ENCODE data around the gene GCDH. TPM values are rescaled to one million over a fixed set of nuclear protein-coding genes. Genes with fewer than 3 reads are reported as not detected.
"Not testable (repeated sequence)": the region's sequence is repeated elsewhere in the genome, so short reads cannot be mapped to it uniquely, and the experiment has no call there.

The GCDH gene
- total RNA-seq (10 to 100 TPM; 30.5 to 32.1 TPM), polyA plus RNA-seq (ENCODE audit: insufficient read depth, low read depth, low replicate concordance) (11.0 TPM)
- long read RNA-seq, donor 1, partial matches to known transcripts = 59 of 94 reads
- long read RNA-seq, donor 1, other reads (novel, unspliced or antisense) = 30 of 94 reads
- long read RNA-seq, donor 2, partial matches to known transcripts = 0 of 3 reads
- long read RNA-seq, donor 2, other reads (novel, unspliced or antisense) = 0 of 3 reads

DNA sequence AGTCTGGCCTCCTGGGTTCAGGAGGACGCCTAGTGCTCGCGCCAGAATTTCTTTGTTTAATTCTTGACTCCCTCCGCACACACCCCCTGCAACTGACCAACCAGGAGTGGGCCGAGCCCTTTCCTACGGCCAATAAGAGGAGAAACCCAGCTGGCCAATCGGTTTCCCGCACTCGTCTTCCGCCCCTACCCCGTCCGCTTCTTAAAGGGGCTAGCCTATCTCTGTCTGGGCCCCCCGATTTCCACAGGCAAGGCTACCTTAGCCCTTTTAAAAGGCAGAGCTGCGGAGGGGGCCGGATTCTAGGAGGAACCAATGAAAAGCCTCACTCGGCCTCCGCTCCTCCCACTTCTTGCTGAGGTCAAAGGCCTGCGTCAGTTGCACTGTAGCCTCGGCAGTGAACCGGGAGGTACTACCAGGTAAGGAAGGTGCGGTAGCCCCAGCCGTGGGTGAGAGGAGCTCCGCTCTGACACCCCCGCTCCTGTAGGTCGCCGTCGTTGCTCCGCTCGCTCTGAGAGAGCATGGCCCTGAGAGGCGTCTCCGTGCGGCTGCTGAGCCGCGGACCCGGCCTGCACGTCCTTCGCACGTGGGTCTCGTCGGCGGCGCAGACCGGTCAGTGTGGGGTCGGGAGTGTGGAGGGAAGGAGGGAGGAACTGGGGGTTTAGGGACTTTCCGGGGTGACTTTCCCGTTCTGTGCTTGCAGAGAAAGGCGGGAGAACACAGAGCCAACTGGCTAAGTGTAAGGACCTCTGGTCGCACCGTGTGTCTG, at the start of gene GCDH:
GCDH (plus strand) TSS at position 374 of the 766 bp plus-strand sequence; CDS start at position 519, 145 bp downstream.
- intact Hi-C loops (cut with DNase I; ENCODE audit: low total_unique reads) = no loop called here
- DNase-seq = peak; percentile 99
- H3K36me3 ChIP-seq (ENCODE audit: low read depth, missing control alignments) = no peaks in the 10 kb centered on the region
- peaks cover 4% of the 10 kb centered on the region for H3K4me1 ChIP-seq
- H3K27ac ChIP-seq = peak within 1 kb of the TSS in 1 of 2 donors; percentile 75
- no peaks in the 10 kb centered on the region for H3K9me3 ChIP-seq
- 1% methylated on average over 39 to 49 of the region's 49 CpGs for WGBS, 2 donors
- TF ChIP-seq, protein P1, sequence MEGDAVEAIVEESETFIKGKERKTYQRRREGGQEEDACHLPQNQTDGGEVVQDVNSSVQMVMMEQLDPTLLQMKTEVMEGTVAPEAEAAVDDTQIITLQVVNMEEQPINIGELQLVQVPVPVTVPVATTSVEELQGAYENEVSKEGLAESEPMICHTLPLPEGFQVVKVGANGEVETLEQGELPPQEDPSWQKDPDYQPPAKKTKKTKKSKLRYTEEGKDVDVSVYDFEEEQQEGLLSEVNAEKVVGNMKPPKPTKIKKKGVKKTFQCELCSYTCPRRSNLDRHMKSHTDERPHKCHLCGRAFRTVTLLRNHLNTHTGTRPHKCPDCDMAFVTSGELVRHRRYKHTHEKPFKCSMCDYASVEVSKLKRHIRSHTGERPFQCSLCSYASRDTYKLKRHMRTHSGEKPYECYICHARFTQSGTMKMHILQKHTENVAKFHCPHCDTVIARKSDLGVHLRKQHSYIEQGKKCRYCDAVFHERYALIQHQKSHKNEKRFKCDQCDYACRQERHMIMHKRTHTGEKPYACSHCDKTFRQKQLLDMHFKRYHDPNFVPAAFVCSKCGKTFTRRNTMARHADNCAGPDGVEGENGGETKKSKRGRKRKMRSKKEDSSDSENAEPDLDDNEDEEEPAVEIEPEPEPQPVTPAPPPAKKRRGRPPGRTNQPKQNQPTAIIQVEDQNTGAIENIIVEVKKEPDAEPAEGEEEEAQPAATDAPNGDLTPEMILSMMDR (IDR thresholded peaks at IDR 0.05) = peak in 1 of 3 experiments; percentile 44
- TF ChIP-seq POLR2A (IDR thresholded peaks at IDR 0.05) = no peak
- peak within 1 kb of the TSS; percentile 78 to 82 for H3K4me3 ChIP-seq
- no peaks in the 10 kb centered on the region for H3K27me3 ChIP-seq

DNA sequence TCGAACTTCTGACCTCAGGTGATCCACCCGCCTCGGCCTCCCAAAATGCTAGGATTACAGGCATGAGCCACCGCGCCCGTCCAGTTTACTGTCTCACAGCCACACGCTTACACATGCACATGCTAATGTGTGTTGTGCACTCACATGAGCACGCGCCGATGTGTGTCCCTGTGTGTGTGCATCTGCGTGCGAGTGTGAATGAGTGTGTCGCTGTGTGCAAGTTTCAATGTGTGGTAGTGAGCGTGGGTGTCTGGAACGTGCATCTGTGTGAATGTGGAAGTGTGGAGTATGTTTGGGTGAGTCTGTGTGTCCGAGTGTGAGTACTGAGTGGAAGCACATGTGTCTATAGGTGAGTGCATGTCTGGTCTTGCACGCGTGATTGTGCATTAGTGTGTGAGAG, 48.4 kb upstream of the GCDH start:
- H3K27me3 ChIP-seq = no peaks in the 10 kb centered on the region
- 79 to 86% methylated on average over 15 to 18 of the region's 18 CpGs for WGBS, 2 donors
- intact Hi-C loops (cut with DNase I; ENCODE audit: low total_unique reads) = loop anchor here (10.0 kb wide), 1 partner anchor 68 kb away; the partner anchor contains the start of gene HOOK2

DNA sequence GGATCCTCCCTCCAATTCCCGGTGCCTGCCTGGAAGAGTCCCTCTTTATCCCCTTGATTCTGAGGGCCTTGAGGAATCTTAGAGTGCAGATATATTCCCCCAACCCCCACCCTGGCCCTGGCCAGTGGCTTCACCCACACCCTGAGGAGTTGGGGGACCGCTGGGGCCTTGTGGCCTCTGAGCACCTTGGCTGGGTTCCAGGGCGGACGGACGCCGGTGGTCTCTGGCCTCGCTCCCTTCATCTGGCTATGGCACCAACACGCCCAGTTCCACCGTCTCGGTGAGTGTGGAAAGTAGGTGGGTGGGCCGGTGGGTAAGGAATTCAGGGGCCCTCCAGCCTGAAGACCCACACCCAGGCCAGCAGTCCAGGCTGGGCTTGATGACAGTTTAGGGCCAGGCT, 47.6 kb upstream of the GCDH start:
- 82 to 89% methylated on average over 8 to 11 of the region's 11 CpGs for WGBS, 2 donors
- intact Hi-C loops (cut with DNase I; ENCODE audit: low total_unique reads) = loop anchor here (10.0 kb wide), 1 partner anchor 69 kb away; the partner anchor contains the start of gene HOOK2
- H3K27me3 ChIP-seq = no peaks in the 10 kb centered on the region
- H3K36me3 ChIP-seq (ENCODE audit: low read depth, missing control alignments) = no peaks in the 10 kb centered on the region
- no peak overlapping the region for H3K27ac ChIP-seq
- no peak overlapping the region for H3K4me3 ChIP-seq
- H3K4me1 ChIP-seq = peaks cover 8% of the 10 kb centered on the region
- DNase-seq = no peak
- H3K9me3 ChIP-seq = no peaks in the 10 kb centered on the region
- no peak for TF ChIP-seq POLR2A (IDR thresholded peaks at IDR 0.05)
- TF ChIP-seq, protein P1 (IDR thresholded peaks at IDR 0.05) = no peak

More for the DNA sequence above, 48.4 kb upstream of the GCDH start:
- Histone ChIP-seq H3K27ac (no peak overlapping the region), H3K36me3 (ENCODE audit: low read depth, missing control alignments) (no peaks in the 10 kb centered on the region), H3K4me3 (no peak overlapping the region), H3K4me1 (peaks cover 3% of the 10 kb centered on the region), H3K9me3 (no peaks in the 10 kb centered on the region)
- DNase-seq = no peak
- TF ChIP-seq, protein P1 (IDR thresholded peaks at IDR 0.05) = no peak
- TF ChIP-seq POLR2A (IDR thresholded peaks at IDR 0.05) = no peak

DNA sequence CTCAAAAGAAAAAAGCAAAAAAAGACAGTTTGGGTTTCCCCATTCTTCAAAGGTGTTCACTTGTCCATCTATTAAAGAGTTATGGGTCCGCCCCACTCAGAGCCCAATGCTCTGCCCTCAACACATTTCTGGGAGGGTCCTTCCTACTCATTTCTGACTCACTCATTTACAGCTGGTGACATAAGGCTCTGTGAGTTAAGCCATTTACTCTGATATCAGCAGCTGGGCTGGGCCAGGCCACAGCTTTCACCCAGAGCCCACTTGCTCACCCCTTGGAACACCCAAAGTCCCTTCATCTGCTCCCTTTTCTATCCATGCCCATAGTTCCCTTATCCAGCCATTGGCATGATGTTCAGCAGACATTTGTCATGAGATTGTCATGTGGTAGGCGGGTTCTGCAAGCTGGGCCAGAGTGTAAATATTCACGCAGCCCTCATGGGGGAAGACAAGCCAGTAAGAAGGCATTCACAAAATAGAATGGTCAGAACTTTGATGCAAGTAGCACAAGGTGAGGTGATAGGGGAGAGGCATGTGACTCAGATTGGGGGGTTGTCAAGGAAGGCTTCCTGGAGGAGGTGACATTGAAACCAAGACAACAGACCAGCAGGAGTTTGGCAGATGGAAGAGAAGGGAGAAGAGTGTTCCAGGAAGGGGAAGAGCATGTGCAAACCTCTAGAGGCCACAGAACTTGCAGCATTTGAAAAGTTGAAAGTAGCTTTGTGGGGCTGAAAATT, 46.8 kb upstream of the GCDH start:
- Histone ChIP-seq H3K27ac (no peak overlapping the region), H3K9me3 (no peaks in the 10 kb centered on the region), H3K27me3 (no peaks in the 10 kb centered on the region), H3K4me3 (no peak overlapping the region), H3K36me3 (ENCODE audit: low read depth, missing control alignments) (no peaks in the 10 kb centered on the region), H3K4me1 (peaks cover 8% of the 10 kb centered on the region)
- intact Hi-C loops (cut with DNase I; ENCODE audit: low total_unique reads) = loop anchor here (10.0 kb wide), 1 partner anchor 69 kb away; the partner anchor contains the start of gene HOOK2
- DNase-seq = no peak
- TF ChIP-seq, protein P1 (IDR thresholded peaks at IDR 0.05) = no peak
- TF ChIP-seq POLR2A (IDR thresholded peaks at IDR 0.05) = no peak
- WGBS, 2 donors = 83 to 92% methylated on average over 3 of the region's 3 CpGs

DNA sequence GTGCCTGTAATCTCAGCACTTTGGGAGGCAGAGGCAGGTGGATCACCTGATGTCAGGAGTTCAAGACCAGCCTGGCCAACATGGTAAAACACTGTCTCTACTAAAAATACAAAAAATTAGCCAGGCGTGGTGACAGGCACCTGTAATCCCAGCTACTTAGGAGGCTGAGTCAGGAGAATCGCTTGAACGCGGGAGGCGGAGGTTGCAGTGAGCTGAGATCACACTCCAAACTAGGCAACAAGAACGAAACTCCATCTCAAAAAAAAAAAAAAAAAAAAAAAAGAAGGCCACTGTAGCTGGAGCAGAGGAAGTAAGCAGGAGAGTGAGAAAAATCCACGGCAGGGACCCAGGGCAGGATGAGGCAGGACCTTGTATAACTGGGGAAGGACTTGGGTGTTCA, 44.3 kb upstream of the GCDH start:
- intact Hi-C loops (cut with DNase I; ENCODE audit: low total_unique reads) = loop anchor here (10.0 kb wide), 1 partner anchor 72 kb away; the partner anchor contains the start of gene HOOK2
- H3K36me3 ChIP-seq (ENCODE audit: low read depth, missing control alignments); H3K4me3 ChIP-seq; H3K9me3 ChIP-seq; H3K4me1 ChIP-seq; H3K27me3 ChIP-seq; DNase-seq; H3K27ac ChIP-seq: not testable (repeated sequence)
- 79 to 92% methylated on average over 7 of the region's 7 CpGs for WGBS, 2 donors
